IMR-90 (cell line): Measurements from ENCODE around the gene RAB9A. TPM values are rescaled to one million over a fixed set of nuclear protein-coding genes. Genes with fewer than 3 reads are reported as not detected.

Experiments used
- ATAC-seq: fragments of 200-7000 bp; cut with Tn5 transposase; 2 replicates; pipeline ENCODE4 v1.9.1; 2020; ENCODE audit warnings: low read depth, mild to moderate bottlenecking, moderate library complexity
- BruUV-seq: library from RNA; stranded (reverse); fragments of 400-500 nt; replicated peaks from 2 replicates; lab custom pipeline; 2021; lab: Mats Ljungman, UMichigan
- CTCF ChIA-PET: fragments of 300-600 bp; formaldehyde crosslinking; extraction: SDS; loops from one replicate; lab custom pipeline; 2021; ENCODE audit warnings: antibody characterized with exemption; lab: Yijun Ruan, JAX
- POLR2A ChIA-PET: fragments of 300-600 bp; sonication (Branson Sonifier 250); formaldehyde crosslinking; loops from one replicate; lab custom pipeline; 2022; ENCODE audit warnings: antibody characterized with exemption; ENCODE audit not compliant: unreplicated experiment; lab: Charles Lee
- DNase-seq: peaks from one replicate; pipeline ENCODE4 v3.0.0; 2013
- H2AFZ ChIP-seq: replicated peaks from 2 replicates; pipeline ENCODE3; 2013; ENCODE audit warnings: low read length, mild to moderate bottlenecking; ENCODE audit not compliant: poor library complexity
- H2AK5ac ChIP-seq: 2 replicates; pipeline ENCODE4 v1.6.1; 2013; ENCODE audit warnings: low read depth, low read length, inconsistent platforms
- H2AK9ac ChIP-seq: replicated peaks from 2 replicates; pipeline ENCODE3; 2013; ENCODE audit warnings: mild to moderate bottlenecking, low read depth, low read length, moderate library complexity; ENCODE audit not compliant: poor library complexity
- H2BK120ac ChIP-seq: 2 replicates; pipeline ENCODE4 v1.6.1; 2013; ENCODE audit warnings: low read depth, low read length, inconsistent platforms
- H2BK15ac ChIP-seq: 3 replicates; pipeline ENCODE4 v1.6.1; 2013; ENCODE audit warnings: low read depth, low read length, inconsistent platforms
- H2BK20ac ChIP-seq: 2 replicates; pipeline ENCODE4 v1.6.1; 2013; ENCODE audit warnings: low read depth, mild to moderate bottlenecking, inconsistent platforms, low read length, moderate library complexity
- H2BK5ac ChIP-seq: 2 replicates; pipeline ENCODE4 v1.6.1; 2013; ENCODE audit warnings: mild to moderate bottlenecking, low read depth, low read length, inconsistent platforms; ENCODE audit not compliant: poor library complexity, severe bottlenecking
- H3K14ac ChIP-seq: replicated peaks from 2 replicates; pipeline ENCODE4 v1.6.1; 2013; ENCODE audit warnings: low read depth, low read length, inconsistent platforms
- H3K18ac ChIP-seq: 2 replicates; pipeline ENCODE4 v1.6.1; 2013; ENCODE audit warnings: low read depth, low read length, control low read depth
- H3K23ac ChIP-seq: 2 replicates; pipeline ENCODE4 v1.6.1; 2013; ENCODE audit warnings: low read depth, low read length, inconsistent platforms
- H3K27ac ChIP-seq: 2 replicates; pipeline ENCODE4 v1.5.1; 2013; ENCODE audit warnings: mild to moderate bottlenecking, control low read depth, low read length; ENCODE audit not compliant: insufficient read depth
- H3K27me3 ChIP-seq: 2 replicates; pipeline ENCODE4 v1.6.1; 2013; ENCODE audit warnings: low read length; ENCODE audit not compliant: control insufficient read depth, insufficient read depth
- H3K36me3 ChIP-seq: 2 replicates; pipeline ENCODE4 v1.6.1; 2013; ENCODE audit warnings: low read length, mixed read lengths; ENCODE audit not compliant: control insufficient read depth, insufficient read depth
- H3K4ac ChIP-seq: 2 replicates; pipeline ENCODE4 v1.6.1; 2013; ENCODE audit warnings: low read depth, low read length, inconsistent platforms
- H3K4me1 ChIP-seq: 2 replicates; pipeline ENCODE4 v1.6.1; 2013; ENCODE audit warnings: low read length, mixed read lengths; ENCODE audit not compliant: control insufficient read depth, insufficient read depth
- H3K4me2 ChIP-seq: 2 replicates; pipeline ENCODE4 v1.6.1; 2013; ENCODE audit warnings: low read depth, mild to moderate bottlenecking, control low read depth, low read length, moderate library complexity
- H3K4me3 ChIP-seq: 2 replicates; pipeline ENCODE4 v1.5.1; 2013; ENCODE audit warnings: low read depth, mild to moderate bottlenecking, control low read depth, low read length, moderate library complexity; ENCODE audit not compliant: insufficient read depth
- H3K56ac ChIP-seq: 2 replicates; pipeline ENCODE4 v1.6.1; 2013; ENCODE audit warnings: low read length, inconsistent platforms; ENCODE audit not compliant: insufficient read depth; ENCODE audit errors: extremely low read depth
- H3K79me1 ChIP-seq, 2 experiments: 2 replicates each; pipeline ENCODE4 v1.6.1; 2013; ENCODE audit warnings: low read length in 2 of 2, inconsistent platforms in 1 of 2, low read depth in 1 of 2
- H3K9ac ChIP-seq: 2 replicates; pipeline ENCODE4 v1.6.1; 2013; ENCODE audit warnings: low read depth, low read length, control low read depth
- H3K9me1 ChIP-seq: 2 replicates; pipeline ENCODE4 v1.6.1; 2013; ENCODE audit warnings: low read length, inconsistent platforms; ENCODE audit not compliant: insufficient read depth
- H3K9me3 ChIP-seq: 2 replicates; pipeline ENCODE4 v1.6.1; 2013; ENCODE audit warnings: low read length; ENCODE audit not compliant: control insufficient read depth, insufficient read depth
- H4K20me1 ChIP-seq: 2 replicates; pipeline ENCODE4 v1.6.1; 2013; ENCODE audit warnings: low read length, inconsistent platforms; ENCODE audit not compliant: insufficient read depth
- H4K5ac ChIP-seq: 2 replicates; pipeline ENCODE4 v1.6.1; 2013; ENCODE audit warnings: mild to moderate bottlenecking, low read depth, low read length, control low read depth
- H4K8ac ChIP-seq, 2 experiments: 2 replicates each; pipeline ENCODE4 v1.6.1; 2013; ENCODE audit warnings: low read depth in 2 of 2, low read length in 2 of 2, control low read depth in 1 of 2, inconsistent platforms in 1 of 2
- H4K91ac ChIP-seq: 2 replicates; pipeline ENCODE4 v1.6.1; 2013; ENCODE audit warnings: low read depth, low read length, inconsistent platforms; ENCODE audit not compliant: insufficient read depth
- BHLHE40 ChIP-seq: fragments of 150-350 bp; IDR thresholded peaks from 2 replicates; pipeline ENCODE4 v1.6.1; 2016; ENCODE audit warnings: mild to moderate bottlenecking, low read depth, low read length
- CEBPB ChIP-seq: IDR thresholded peaks from 2 replicates; pipeline ENCODE4 v1.6.1; 2012; ENCODE audit warnings: low read depth, low read length, improper control_type of control experiment
- CHD1 ChIP-seq: IDR thresholded peaks from 2 replicates; pipeline ENCODE4 v1.6.1; 2012; ENCODE audit warnings: low read depth, low read length, improper control_type of control experiment
- CTCF ChIP-seq: conservative IDR thresholded peaks from 2 replicates; pipeline ENCODE4 v1.5.1; 2012; ENCODE audit warnings: mild to moderate bottlenecking, low read depth, low read length, improper control_type of control experiment
- FOS ChIP-seq: fragments of 150-350 bp; IDR thresholded peaks from 2 replicates; pipeline ENCODE4 v1.6.1; 2016; ENCODE audit warnings: low read depth, low read length
- MAFK ChIP-seq: IDR thresholded peaks from 2 replicates; pipeline ENCODE4 v1.6.1; 2012; ENCODE audit warnings: low read depth, low read length, improper control_type of control experiment
- MAZ ChIP-seq: IDR thresholded peaks from 2 replicates; pipeline ENCODE4 v1.6.1; 2012; ENCODE audit warnings: low read depth, mild to moderate bottlenecking, low read length, improper control_type of control experiment, moderate library complexity, borderline replicate concordance
- NFE2L2 ChIP-seq: fragments of 150-350 bp; IDR thresholded peaks from 2 replicates; pipeline ENCODE4 v1.6.1; 2016; ENCODE audit warnings: low read depth, mild to moderate bottlenecking, low read length
- POLR2A ChIP-seq: IDR thresholded peaks from 2 replicates; pipeline ENCODE4 v1.6.1; 2012; ENCODE audit warnings: mild to moderate bottlenecking, low read depth, low read length
- RCOR1 ChIP-seq: IDR thresholded peaks from 2 replicates; pipeline ENCODE4 v1.6.1; 2012; ENCODE audit warnings: mild to moderate bottlenecking, low read length, improper control_type of control experiment; ENCODE audit not compliant: insufficient replicate concordance
- SMC3 ChIP-seq: fragments of 150-350 bp; IDR thresholded peaks from 2 replicates; pipeline ENCODE4 v1.6.1; 2016; ENCODE audit warnings: low read depth, mild to moderate bottlenecking, antibody characterized with exemption, low read length, moderate library complexity
- WGBS, 2 experiments: methylation state at CpG; one replicate each; pipeline versions ENCODE4 v1.1.5 to v1.1.7; 2013; ENCODE audit warnings: missing lambda C conversion rate in 2 of 2; ENCODE audit not compliant: insufficient read length in 1 of 2; ENCODE audit errors: extremely low coverage in 2 of 2; 5-methylcytosine and 5-hydroxymethylcytosine counted together
- dilution Hi-C: fragments of 300-500 bp; cut with HindIII; formaldehyde crosslinking; loops from one replicate; pipeline ENCODE4 v1.14.3; 2018; ENCODE audit warnings: low sequenced_read_pairs; ENCODE audit not compliant: unreplicated experiment
- in situ Hi-C: fragments of 300-500 bp; cut with MboI; formaldehyde crosslinking; loops from 3 replicates; pipeline ENCODE4 v1.14.3; 2019; ENCODE audit warnings: low sequenced_read_pairs, inconsistent platforms, mixed read lengths
- intact Hi-C: fragments of 100-400 bp; cut with micrococcal nuclease; formaldehyde crosslinking; loops from 2 replicates; pipeline ENCODE4 v1.10.0; 2022
- polyA plus RNA-seq, 3 experiments: library from polyadenylated mRNA; depleted of rRNA; stranded (reverse); fragments of >200 nt; gene quantifications; 2 replicates each; pipeline ENCODE4 v1.2.3, GENCODE V29; 2012; ENCODE audit warnings: low replicate concordance in 1 of 3
- total RNA-seq: library from RNA; depleted of rRNA; stranded (reverse); fragments of >200 nt; gene quantifications from 2 replicates; pipeline ENCODE4 v1.2.3, GENCODE V29; 2012
- TF ChIP-seq, protein P1 (sequence below): fragments of 150-350 bp; IDR thresholded peaks from 2 replicates; pipeline ENCODE4 v1.6.1; 2017; ENCODE audit warnings: mild to moderate bottlenecking, antibody characterized with exemption, low read length, low read depth
- TF ChIP-seq, protein P2 (sequence below): fragments of 150-350 bp; IDR thresholded peaks from 2 replicates; pipeline ENCODE4 v1.6.1; 2016; ENCODE audit warnings: low read depth, mild to moderate bottlenecking, low read length, moderate library complexity, borderline replicate concordance

The RAB9A gene
- total and polyA plus RNA-seq, 2 of the 4 experiments (the other 2 are of a cell fraction): 15.8 to 22.3 TPM

- no TSS peak for BruUV-seq
- ChIA-PET CTCF (no interaction called here), POLR2A (no interaction called here)
- no peaks in the 10 kb centered on the region for H3K36me3 ChIP-seq
- no peak overlapping the region for H2BK15ac ChIP-seq
- H3K23ac ChIP-seq: no peak overlapping the region
- in situ Hi-C loops (no loop called here), intact Hi-C loops (no loop called here), dilution Hi-C loops (no loop called here)
- no peak overlapping the region for H3K27ac ChIP-seq
- 50% methylated on average over 1 of the region's 3 CpGs; no CpG with 5 or more reads in 1 of the 2 experiments for WGBS, 2 experiments
- no peak overlapping the region for H3K18ac ChIP-seq
- peaks cover 7% of the 10 kb centered on the region; the same call in 1 of the 2 replicates for H3K4me1 ChIP-seq
- no peak overlapping the region for H2AK5ac ChIP-seq
- H3K9me3 ChIP-seq: no peaks in the 10 kb centered on the region
- TF ChIP-seq NFE2L2: no peak
- TF ChIP-seq, protein P1, sequence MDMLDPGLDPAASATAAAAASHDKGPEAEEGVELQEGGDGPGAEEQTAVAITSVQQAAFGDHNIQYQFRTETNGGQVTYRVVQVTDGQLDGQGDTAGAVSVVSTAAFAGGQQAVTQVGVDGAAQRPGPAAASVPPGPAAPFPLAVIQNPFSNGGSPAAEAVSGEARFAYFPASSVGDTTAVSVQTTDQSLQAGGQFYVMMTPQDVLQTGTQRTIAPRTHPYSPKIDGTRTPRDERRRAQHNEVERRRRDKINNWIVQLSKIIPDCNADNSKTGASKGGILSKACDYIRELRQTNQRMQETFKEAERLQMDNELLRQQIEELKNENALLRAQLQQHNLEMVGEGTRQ: no peak
- TF ChIP-seq, protein P2, sequence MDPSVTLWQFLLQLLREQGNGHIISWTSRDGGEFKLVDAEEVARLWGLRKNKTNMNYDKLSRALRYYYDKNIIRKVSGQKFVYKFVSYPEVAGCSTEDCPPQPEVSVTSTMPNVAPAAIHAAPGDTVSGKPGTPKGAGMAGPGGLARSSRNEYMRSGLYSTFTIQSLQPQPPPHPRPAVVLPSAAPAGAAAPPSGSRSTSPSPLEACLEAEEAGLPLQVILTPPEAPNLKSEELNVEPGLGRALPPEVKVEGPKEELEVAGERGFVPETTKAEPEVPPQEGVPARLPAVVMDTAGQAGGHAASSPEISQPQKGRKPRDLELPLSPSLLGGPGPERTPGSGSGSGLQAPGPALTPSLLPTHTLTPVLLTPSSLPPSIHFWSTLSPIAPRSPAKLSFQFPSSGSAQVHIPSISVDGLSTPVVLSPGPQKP: no peak
- no peak for TF ChIP-seq MAZ
- TF ChIP-seq CTCF: no peak
- TF ChIP-seq BHLHE40: no peak
- TF ChIP-seq FOS: no peak
- TF ChIP-seq RCOR1: no peak
- TF ChIP-seq CHD1: no peak
- TF ChIP-seq CEBPB: no peak
- TF ChIP-seq SMC3: no peak
- no peak for TF ChIP-seq POLR2A
- no peak for TF ChIP-seq MAFK
- no peak overlapping the region for H2BK20ac ChIP-seq
- no peak overlapping the region for H4K8ac ChIP-seq
- H4K91ac ChIP-seq: no peak overlapping the region
- H2AFZ ChIP-seq: no peak overlapping the region
- H3K4me2 ChIP-seq: no peak overlapping the region
- no peak overlapping the region for H2BK120ac ChIP-seq
- no peak overlapping the region for H3K56ac ChIP-seq
- H2AK9ac ChIP-seq: no peak overlapping the region
- H3K14ac ChIP-seq: no peak overlapping the region
- H3K4me3 ChIP-seq: no peak overlapping the region
- H3K9me1 ChIP-seq: no peaks in the 10 kb centered on the region
- H3K9ac ChIP-seq: no peak overlapping the region
- no peak overlapping the region for H4K5ac ChIP-seq
- H3K4ac ChIP-seq: no peak overlapping the region
- no peaks in the 10 kb centered on the region for H4K20me1 ChIP-seq
- H3K27me3 ChIP-seq: peaks cover 14% of the 10 kb centered on the region
- ATAC-seq: no peak
- no peaks in the 10 kb centered on the region for H3K79me1 ChIP-seq
- no peak for DNase-seq
- H2BK5ac ChIP-seq: no peak overlapping the region
Observed at GRCh38 chrX:13664020-13664419, 24.9 kb upstream of the RAB9A start.
